Measurements from ENCODE around the gene SLC9A9.

Gene SLC9A9

GRCh38 chr3:143384076-143384475 is 464.2 kb downstream of the SLC9A9 start:
- no peak for TF ChIP-seq CTCF (IDR thresholded peaks at IDR 0.05; ENCODE audit: control insufficient read depth, extremely low read depth, insufficient read depth)
- H3K4me3 ChIP-seq (ENCODE audit: low read depth, low read length), result no peak overlapping the region
- no peak for DNase-seq (ENCODE audit: low read depth)

- DNase-seq (ENCODE audit: low read depth), result no peak
- no peak overlapping the region for H3K4me3 ChIP-seq (ENCODE audit: low read depth, low read length)
- no peak for TF ChIP-seq CTCF (IDR thresholded peaks at IDR 0.05; ENCODE audit: control insufficient read depth, extremely low read depth, insufficient read depth)
Measured at GRCh38 chr3:143383421-143383820, 464.8 kb downstream of the SLC9A9 start.

GRCh38 chr3:143382816-143383215 is 465.5 kb downstream of the SLC9A9 start:
- H3K4me3 ChIP-seq (ENCODE audit: low read depth, low read length), result no peak overlapping the region
- no peak for DNase-seq (ENCODE audit: low read depth)
- TF ChIP-seq CTCF (IDR thresholded peaks at IDR 0.05; ENCODE audit: control insufficient read depth, extremely low read depth, insufficient read depth), result no peak

DNA sequence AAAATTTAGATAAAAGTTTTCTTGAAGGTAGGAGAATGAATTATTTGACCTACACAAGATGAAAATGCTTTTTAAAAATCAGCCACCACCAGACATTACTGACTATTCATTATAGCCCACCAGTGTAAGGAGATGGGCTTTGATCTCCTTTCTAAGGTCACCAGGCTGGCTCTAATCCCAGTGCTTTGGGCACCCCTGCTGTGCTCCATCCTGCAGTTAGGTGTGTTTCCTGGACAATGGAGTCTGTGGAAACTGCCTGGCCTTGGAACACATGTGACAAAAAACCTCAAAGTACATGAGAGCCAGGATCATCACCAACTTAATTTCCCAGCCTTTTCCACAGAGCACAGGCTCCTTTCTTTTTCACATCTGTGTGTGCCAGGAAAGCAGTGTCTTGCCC is 467.8 kb downstream of the SLC9A9 start:
- no peak for DNase-seq (ENCODE audit: low read depth)
- no peak for TF ChIP-seq CTCF (IDR thresholded peaks at IDR 0.05; ENCODE audit: control insufficient read depth, extremely low read depth, insufficient read depth)
- H3K4me3 ChIP-seq (ENCODE audit: low read depth, low read length), result no peak overlapping the region

- no peak for TF ChIP-seq CTCF (IDR thresholded peaks at IDR 0.05; ENCODE audit: control insufficient read depth, extremely low read depth, insufficient read depth)
- H3K4me3 ChIP-seq (ENCODE audit: low read depth, low read length), result no peak overlapping the region
- DNase-seq (ENCODE audit: low read depth), result no peak
Measured at GRCh38 chr3:143375698-143376097, 472.6 kb downstream of the SLC9A9 start.

DNA sequence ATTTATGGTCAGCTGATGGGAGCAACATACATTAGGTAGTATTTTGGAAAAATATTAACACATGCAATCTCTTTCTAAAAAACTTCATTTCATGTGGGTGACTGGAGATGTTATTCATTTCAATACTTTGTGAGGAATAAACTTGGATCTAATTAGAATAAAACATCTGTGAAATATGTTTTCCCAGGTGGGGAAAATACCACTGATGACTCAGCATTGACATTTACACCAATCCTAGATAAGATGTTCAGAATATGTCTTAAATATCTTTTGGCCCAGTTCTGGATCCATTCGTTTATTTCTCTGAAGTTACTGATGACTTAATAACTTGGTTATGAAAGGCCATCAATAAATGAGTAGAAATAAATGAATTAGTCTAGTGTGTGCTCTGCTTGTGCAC is 481.1 kb downstream of the SLC9A9 start:
- no peak for DNase-seq (ENCODE audit: low read depth)
- no peak overlapping the region for H3K4me3 ChIP-seq (ENCODE audit: low read depth, low read length)
- no peak for TF ChIP-seq CTCF (IDR thresholded peaks at IDR 0.05; ENCODE audit: control insufficient read depth, extremely low read depth, insufficient read depth)

DNA sequence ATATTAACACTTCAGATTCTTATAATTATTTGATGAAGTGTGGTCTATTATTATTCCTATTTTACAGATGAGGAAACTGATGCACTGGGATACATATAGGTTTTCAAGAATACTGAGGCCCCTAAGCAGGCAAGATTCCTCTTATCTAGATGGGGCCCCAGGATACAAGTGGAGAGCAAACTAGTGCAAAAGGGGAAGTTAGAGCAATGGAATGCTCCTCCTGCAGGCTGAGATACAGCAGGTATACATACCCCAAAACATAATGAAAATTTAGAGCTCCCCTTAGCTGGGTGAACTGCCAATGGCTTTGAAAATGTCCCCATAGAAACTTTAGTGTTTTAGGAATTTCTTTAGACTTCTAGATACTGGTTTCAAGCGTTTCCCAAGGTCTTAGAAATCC is 481.6 kb downstream of the SLC9A9 start:
- TF ChIP-seq CTCF (IDR thresholded peaks at IDR 0.05; ENCODE audit: control insufficient read depth, extremely low read depth, insufficient read depth), result no peak
- DNase-seq (ENCODE audit: low read depth), result no peak
- no peak overlapping the region for H3K4me3 ChIP-seq (ENCODE audit: low read depth, low read length)
